Measurements from ENCODE around the gene VRK3.
"Not testable (repeated sequence)": the region's sequence is repeated elsewhere in the genome, so short reads cannot be mapped to it uniquely, and the experiment has no call there.

The VRK3 gene

GRCh38 chr19:49949742-49950589, 75.2 kb downstream of the VRK3 start:
- H3K36me3 ChIP-seq = no peaks in the 10 kb centered on the region
- no peaks in the 10 kb centered on the region for H4K20me1 ChIP-seq
- H3K4me2 ChIP-seq = no peak overlapping the region
- no peak overlapping the region for H3K27ac ChIP-seq
- no peak overlapping the region for H3K4me3 ChIP-seq
- H3K27me3 ChIP-seq = no peaks in the 10 kb centered on the region
- H3K9ac ChIP-seq = no peak overlapping the region
- H3K4me1 ChIP-seq = peaks cover 34% of the 10 kb centered on the region
- no peak for TF ChIP-seq Cebpa-rat (IDR thresholded peaks at IDR 0.05)
- H3K9me3 ChIP-seq = peaks cover 17% of the 10 kb centered on the region

- TF ChIP-seq Cebpa-rat (IDR thresholded peaks at IDR 0.05) = no peak
- H4K20me1 ChIP-seq = no peaks in the 10 kb centered on the region
- H3K27me3 ChIP-seq = no peaks in the 10 kb centered on the region
- H3K9me3 ChIP-seq = peaks cover under 1% of the 10 kb centered on the region; the same call in 1 of the 2 replicates
- no peak overlapping the region for H3K27ac ChIP-seq
- no peaks in the 10 kb centered on the region for H3K36me3 ChIP-seq
- H3K9ac ChIP-seq = no peak overlapping the region
- H3K4me1 ChIP-seq = peaks cover 8% of the 10 kb centered on the region
- H3K4me2 ChIP-seq = no peak overlapping the region
- H3K4me3 ChIP-seq = no peak overlapping the region
Observed at GRCh38 chr19:49946415-49946814, 78.8 kb downstream of the VRK3 start.

DNA sequence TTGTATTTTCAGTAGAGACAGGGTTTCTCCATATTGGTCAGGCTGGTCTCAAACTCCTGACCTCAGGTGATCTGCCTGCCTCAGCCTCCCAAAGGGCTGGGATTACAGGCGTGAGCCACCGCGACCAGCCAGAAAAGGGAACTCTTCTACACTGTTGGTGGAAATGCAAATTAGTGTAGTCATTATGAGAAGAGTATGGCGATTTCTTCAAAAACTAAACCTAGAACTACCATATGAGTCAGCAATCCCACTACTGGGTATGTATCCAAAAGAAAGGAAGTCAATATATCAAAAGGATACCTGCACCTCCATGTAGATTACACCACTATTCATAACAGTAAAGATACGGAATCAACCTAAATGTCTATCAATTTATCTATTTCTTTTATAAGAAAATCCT, 80.6 kb downstream of the VRK3 start:
- not testable (repeated sequence) for H4K20me1 ChIP-seq, H3K4me1 ChIP-seq, H3K27me3 ChIP-seq, H3K4me2 ChIP-seq, H3K27ac ChIP-seq, H3K9me3 ChIP-seq, H3K4me3 ChIP-seq, H3K36me3 ChIP-seq, H3K9ac ChIP-seq

- no peak for TF ChIP-seq Cebpa-rat (IDR thresholded peaks at IDR 0.05)
- Histone ChIP-seq H3K4me2 (no peak overlapping the region), H3K9ac (no peak overlapping the region), H4K20me1 (peaks cover 18% of the 10 kb centered on the region; the same call in 1 of the 2 replicates), H3K9me3 (no peaks in the 10 kb centered on the region; the same call in 1 of the 2 replicates), H3K4me3 (no peak overlapping the region), H3K36me3 (no peaks in the 10 kb centered on the region), H3K27ac (no peak overlapping the region), H3K4me1 (no peaks in the 10 kb centered on the region), H3K27me3 (no peaks in the 10 kb centered on the region)
Observed at GRCh38 chr19:49940482-49940791, 84.7 kb downstream of the VRK3 start.

GRCh38 chr19:49939721-49940481, 85.3 kb downstream of the VRK3 start:
- H3K9me3 ChIP-seq = no peaks in the 10 kb centered on the region; the same call in 1 of the 2 replicates
- H3K27me3 ChIP-seq = no peaks in the 10 kb centered on the region
- H3K27ac ChIP-seq = no peak overlapping the region
- H3K4me2 ChIP-seq = no peak overlapping the region
- no peak overlapping the region for H3K9ac ChIP-seq
- TF ChIP-seq Cebpa-rat (IDR thresholded peaks at IDR 0.05) = no peak
- H4K20me1 ChIP-seq = peaks cover 20% of the 10 kb centered on the region; the same call in 1 of the 2 replicates
- H3K4me1 ChIP-seq = no peaks in the 10 kb centered on the region
- H3K36me3 ChIP-seq = no peaks in the 10 kb centered on the region
- H3K4me3 ChIP-seq = no peak overlapping the region

DNA sequence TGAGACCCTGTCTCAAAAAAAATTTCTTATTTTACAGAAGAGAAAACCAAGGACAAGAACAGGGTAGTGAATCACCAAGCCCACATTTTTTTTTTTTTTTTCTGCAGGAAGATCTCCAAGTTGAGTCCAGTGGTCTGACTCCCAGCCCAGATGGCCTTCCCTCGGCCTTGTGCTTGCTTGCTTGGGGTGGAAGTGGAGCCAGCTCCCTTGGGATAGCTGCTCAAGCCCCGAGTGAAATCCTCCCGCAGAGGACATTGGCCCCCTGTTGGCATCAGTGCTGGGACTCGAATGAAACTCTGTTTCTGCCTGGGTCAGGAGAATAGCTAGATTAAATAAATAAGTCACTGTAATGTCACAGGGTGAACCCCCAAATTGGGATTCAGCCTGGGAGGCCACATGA, 86.5 kb downstream of the VRK3 start:
- Histone ChIP-seq H3K9ac (no peak overlapping the region), H3K4me3 (no peak overlapping the region), H3K9me3 (no peaks in the 10 kb centered on the region), H4K20me1 (peaks cover 25% of the 10 kb centered on the region), H3K36me3 (peaks cover 3% of the 10 kb centered on the region), H3K4me2 (no peak overlapping the region), H3K4me1 (no peaks in the 10 kb centered on the region), H3K27me3 (no peaks in the 10 kb centered on the region), H3K27ac (no peak overlapping the region)
- no peak for TF ChIP-seq Cebpa-rat (IDR thresholded peaks at IDR 0.05)

GRCh38 chr19:49937750-49938381, 87.3 kb downstream of the VRK3 start:
- Histone ChIP-seq H3K4me3 (no peak overlapping the region), H4K20me1 (peaks cover 33% of the 10 kb centered on the region), H3K27me3 (no peaks in the 10 kb centered on the region)

GRCh38 chr19:49936549-49936948, 88.6 kb downstream of the VRK3 start:
- H3K9me3 ChIP-seq = no peaks in the 10 kb centered on the region

More at GRCh38 chr19:49937750-49938381, 87.3 kb downstream of the VRK3 start:
- Histone ChIP-seq H3K9ac (no peak overlapping the region), H3K4me1 (peaks cover 7% of the 10 kb centered on the region), H3K36me3 (peaks cover 11% of the 10 kb centered on the region), H3K4me2 (peak overlapping the region; percentile 43), H3K9me3 (no peaks in the 10 kb centered on the region), H3K27ac (no peak overlapping the region)
- no peak for TF ChIP-seq Cebpa-rat (IDR thresholded peaks at IDR 0.05)

GRCh38 chr19:49933643-49934042, 91.5 kb downstream of the VRK3 start:
- Histone ChIP-seq H3K9me3 (no peaks in the 10 kb centered on the region), H3K36me3 (peaks cover 32% of the 10 kb centered on the region), H4K20me1 (peaks cover 58% of the 10 kb centered on the region), H3K4me3 (no peak overlapping the region), H3K4me1 (peaks cover 32% of the 10 kb centered on the region), H3K4me2 (no peak overlapping the region), H3K27me3 (no peaks in the 10 kb centered on the region), H3K27ac (no peak overlapping the region), H3K9ac (no peak overlapping the region)
- no peak for TF ChIP-seq Cebpa-rat (IDR thresholded peaks at IDR 0.05)

More at GRCh38 chr19:49936549-49936948, 88.6 kb downstream of the VRK3 start:
- Histone ChIP-seq H3K4me2 (no peak overlapping the region), H3K27ac (no peak overlapping the region), H3K4me3 (no peak overlapping the region), H3K9ac (no peak overlapping the region), H3K36me3 (peaks cover 21% of the 10 kb centered on the region), H3K4me1 (peaks cover 17% of the 10 kb centered on the region), H4K20me1 (peaks cover 44% of the 10 kb centered on the region), H3K27me3 (no peaks in the 10 kb centered on the region)
- no peak for TF ChIP-seq Cebpa-rat (IDR thresholded peaks at IDR 0.05)

GRCh38 chr19:49932731-49933131, 92.4 kb downstream of the VRK3 start:
- no peak for TF ChIP-seq Cebpa-rat (IDR thresholded peaks at IDR 0.05)
- Histone ChIP-seq H3K27ac (no peak overlapping the region), H3K36me3 (peaks cover 36% of the 10 kb centered on the region), H3K4me2 (peak overlapping the region; percentile 61), H3K4me3 (no peak overlapping the region), H4K20me1 (peaks cover 62% of the 10 kb centered on the region), H3K9me3 (no peaks in the 10 kb centered on the region), H3K27me3 (no peaks in the 10 kb centered on the region), H3K4me1 (peaks cover 36% of the 10 kb centered on the region), H3K9ac (no peak overlapping the region)
